Measurements from ENCODE around the gene CPA5.

CPA5 gene

DNA sequence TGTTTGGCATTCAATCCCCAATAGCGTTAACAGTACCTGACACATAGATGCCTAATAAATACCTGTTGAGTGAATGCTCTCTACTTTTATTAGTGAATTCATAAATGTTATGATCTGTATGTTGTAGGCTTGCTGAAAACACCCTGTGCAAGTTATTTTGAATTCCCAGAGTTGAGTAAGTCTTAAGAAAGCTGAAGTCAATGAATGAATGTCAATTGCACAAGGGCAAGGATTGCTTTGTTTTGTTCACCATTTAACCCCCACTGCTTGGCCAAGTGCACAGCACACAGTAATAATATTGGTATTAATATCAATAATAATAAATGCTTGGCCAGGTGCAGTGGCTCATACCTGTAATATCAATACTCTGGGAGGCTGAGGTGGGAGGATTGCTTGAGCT is 45.9 kb downstream of the CPA5 start:
- Histone ChIP-seq H3K4me1 (ENCODE audit: insufficient read depth, low read length) (peaks cover 7% of the 10 kb centered on the region), H3K4me2 (ENCODE audit: insufficient read depth, low read length) (no peak overlapping the region), H3K27ac (ENCODE audit: low read length) (no peak overlapping the region), H3K9ac (ENCODE audit: low read depth, low read length) (no peak overlapping the region), H3K27me3 (ENCODE audit: insufficient read depth, low read length, poor library complexity) (no peaks in the 10 kb centered on the region), H3K4me3 (ENCODE audit: low read depth in 1 of 2, low read length in 2 of 2) (no peak overlapping the region), H2AFZ (ENCODE audit: low read depth, low read length) (no peak overlapping the region), H3K36me3 (ENCODE audit: insufficient read depth, low read length) (no peaks in the 10 kb centered on the region), H3K9me3 (ENCODE audit: insufficient read depth, low read length, severe bottlenecking) (no peaks in the 10 kb centered on the region), H4K20me1 (ENCODE audit: insufficient read depth, low read length) (no peaks in the 10 kb centered on the region), H3K79me2 (ENCODE audit: insufficient read depth, low read length) (no peaks in the 10 kb centered on the region)
- TF ChIP-seq, protein P1, sequence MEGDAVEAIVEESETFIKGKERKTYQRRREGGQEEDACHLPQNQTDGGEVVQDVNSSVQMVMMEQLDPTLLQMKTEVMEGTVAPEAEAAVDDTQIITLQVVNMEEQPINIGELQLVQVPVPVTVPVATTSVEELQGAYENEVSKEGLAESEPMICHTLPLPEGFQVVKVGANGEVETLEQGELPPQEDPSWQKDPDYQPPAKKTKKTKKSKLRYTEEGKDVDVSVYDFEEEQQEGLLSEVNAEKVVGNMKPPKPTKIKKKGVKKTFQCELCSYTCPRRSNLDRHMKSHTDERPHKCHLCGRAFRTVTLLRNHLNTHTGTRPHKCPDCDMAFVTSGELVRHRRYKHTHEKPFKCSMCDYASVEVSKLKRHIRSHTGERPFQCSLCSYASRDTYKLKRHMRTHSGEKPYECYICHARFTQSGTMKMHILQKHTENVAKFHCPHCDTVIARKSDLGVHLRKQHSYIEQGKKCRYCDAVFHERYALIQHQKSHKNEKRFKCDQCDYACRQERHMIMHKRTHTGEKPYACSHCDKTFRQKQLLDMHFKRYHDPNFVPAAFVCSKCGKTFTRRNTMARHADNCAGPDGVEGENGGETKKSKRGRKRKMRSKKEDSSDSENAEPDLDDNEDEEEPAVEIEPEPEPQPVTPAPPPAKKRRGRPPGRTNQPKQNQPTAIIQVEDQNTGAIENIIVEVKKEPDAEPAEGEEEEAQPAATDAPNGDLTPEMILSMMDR (IDR thresholded peaks at IDR 0.05; ENCODE audit: borderline replicate concordance, extremely low read depth, low read length, poor library complexity, severe bottlenecking), result no peak
- no peak for TF ChIP-seq EZH2 (IDR thresholded peaks at IDR 0.05; ENCODE audit: borderline replicate concordance, low read depth, low read length, severe bottlenecking)
- DNase-seq, result no peak
- ATAC-seq (ENCODE audit: insufficient read depth, low read depth), result no peak

DNA sequence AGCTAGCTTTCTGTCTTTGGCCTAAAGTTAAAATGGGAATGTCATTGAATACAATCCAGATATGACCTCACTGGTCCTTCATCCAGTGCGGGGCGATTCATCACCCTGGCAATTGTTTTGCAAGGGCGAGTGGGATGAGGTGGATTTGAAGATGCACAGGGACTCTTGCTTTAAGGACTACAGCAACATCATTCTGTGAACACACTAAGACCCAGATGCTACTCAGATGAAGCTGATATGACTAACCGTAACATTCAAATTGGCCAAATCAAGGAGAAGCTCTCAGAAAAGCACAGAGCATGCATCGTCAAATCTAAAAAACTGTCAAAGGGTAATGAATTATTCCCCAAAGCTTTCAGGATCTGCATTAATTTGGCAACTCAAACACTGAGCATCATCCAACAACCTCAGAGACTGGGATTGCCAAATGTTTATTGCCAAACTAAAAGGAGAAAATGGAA is 48.5 kb downstream of the CPA5 start:
- no peak for ATAC-seq (ENCODE audit: insufficient read depth, low read depth)
- Histone ChIP-seq H3K4me1 (ENCODE audit: insufficient read depth, low read length) (peaks cover 7% of the 10 kb centered on the region), H3K9ac (ENCODE audit: low read depth, low read length) (no peak overlapping the region), H4K20me1 (ENCODE audit: insufficient read depth, low read length) (no peaks in the 10 kb centered on the region), H3K36me3 (ENCODE audit: insufficient read depth, low read length) (no peaks in the 10 kb centered on the region; the same call in 1 of the 2 replicates), H3K27ac (ENCODE audit: low read length) (no peak overlapping the region), H3K79me2 (ENCODE audit: insufficient read depth, low read length) (no peaks in the 10 kb centered on the region), H3K4me3 (ENCODE audit: low read depth in 1 of 2, low read length in 2 of 2) (no peak overlapping the region), H3K4me2 (ENCODE audit: insufficient read depth, low read length) (no peak overlapping the region), H3K9me3 (ENCODE audit: insufficient read depth, low read length, severe bottlenecking) (no peaks in the 10 kb centered on the region), H2AFZ (ENCODE audit: low read depth, low read length) (no peak overlapping the region), H3K27me3 (ENCODE audit: insufficient read depth, low read length, poor library complexity) (no peaks in the 10 kb centered on the region)
- TF ChIP-seq EZH2 (IDR thresholded peaks at IDR 0.05; ENCODE audit: borderline replicate concordance, low read depth, low read length, severe bottlenecking), result no peak
- TF ChIP-seq, protein P1 (IDR thresholded peaks at IDR 0.05; ENCODE audit: borderline replicate concordance, extremely low read depth, low read length, poor library complexity, severe bottlenecking), result no peak
- no peak for DNase-seq

DNA sequence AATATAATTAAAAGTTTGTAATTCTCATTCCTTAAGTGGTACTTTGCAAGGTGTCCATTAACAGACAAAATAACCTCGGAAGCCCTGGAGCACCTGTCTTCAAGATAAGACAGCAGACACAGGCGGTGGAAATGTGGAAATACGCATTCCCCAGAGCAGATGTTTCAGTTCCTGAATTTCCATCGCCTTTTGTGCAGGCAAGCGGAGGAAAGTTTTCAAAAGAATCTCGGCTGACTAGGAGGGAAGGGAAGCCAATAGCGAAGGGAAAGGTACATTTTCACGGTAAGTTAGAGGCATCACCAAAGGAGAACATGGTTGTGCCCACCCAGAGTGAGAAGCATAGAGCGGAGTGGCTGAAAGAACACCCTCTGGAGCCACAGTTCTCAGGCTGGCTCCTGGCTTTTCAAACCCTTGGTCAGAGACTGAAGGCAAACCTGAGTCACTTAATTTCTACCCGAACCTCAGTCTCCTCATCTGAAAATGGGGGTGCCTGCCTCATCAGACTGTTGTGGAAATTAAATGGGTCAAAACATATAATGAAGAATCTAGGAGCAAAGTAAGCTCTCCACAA is 49.3 kb downstream of the CPA5 start:
- Histone ChIP-seq H3K4me1 (ENCODE audit: insufficient read depth, low read length) (peaks cover 7% of the 10 kb centered on the region), H3K9ac (ENCODE audit: low read depth, low read length) (no peak overlapping the region), H3K27me3 (ENCODE audit: insufficient read depth, low read length, poor library complexity) (no peaks in the 10 kb centered on the region), H3K27ac (ENCODE audit: low read length) (no peak overlapping the region), H3K36me3 (ENCODE audit: insufficient read depth, low read length) (no peaks in the 10 kb centered on the region; the same call in 1 of the 2 replicates), H2AFZ (ENCODE audit: low read depth, low read length) (no peak overlapping the region), H3K79me2 (ENCODE audit: insufficient read depth, low read length) (no peaks in the 10 kb centered on the region), H3K4me3 (ENCODE audit: low read depth in 1 of 2, low read length in 2 of 2) (no peak overlapping the region), H3K4me2 (ENCODE audit: insufficient read depth, low read length) (no peak overlapping the region), H4K20me1 (ENCODE audit: insufficient read depth, low read length) (no peaks in the 10 kb centered on the region), H3K9me3 (ENCODE audit: insufficient read depth, low read length, severe bottlenecking) (no peaks in the 10 kb centered on the region)
- no peak for TF ChIP-seq EZH2 (IDR thresholded peaks at IDR 0.05; ENCODE audit: borderline replicate concordance, low read depth, low read length, severe bottlenecking)
- TF ChIP-seq, protein P1 (IDR thresholded peaks at IDR 0.05; ENCODE audit: borderline replicate concordance, extremely low read depth, low read length, poor library complexity, severe bottlenecking), result no peak
- DNase-seq, result no peak
- ATAC-seq (ENCODE audit: insufficient read depth, low read depth), result no peak
